Stomach (tissue), 9 donors: ENCODE results near the gene CRTC3. TPM values are rescaled to one million over a fixed set of nuclear protein-coding genes. Genes with fewer than 3 reads are reported as not detected.

ENCODE experiments used
- DNase-seq, 2 donors: peaks; one replicate each; pipeline versions ENCODE4 v3.0.0 to v3.0.0-alpha.2; 2013 to 2019
- H3K27ac ChIP-seq, 5 donors: fragments of 200-600 bp in 4 of 5; sonication (generic) in 4 of 5; one replicate each; pipeline ENCODE4 v1.5.1; 2013 to 2019; ENCODE audit warnings: mild to moderate bottlenecking in 1 of 5, moderate library complexity in 1 of 5
- H3K27me3 ChIP-seq, 3 donors: fragments of 200-600 bp; sonication (generic); one replicate each; pipeline ENCODE4 v1.5.1; 2017 to 2019; ENCODE audit warnings: mixed run types in 1 of 3
- H3K36me3 ChIP-seq, 4 donors: fragments of 200-600 bp; sonication (generic); 1 replicate in 3 of 4; 2 replicates in 1 of 4; pipeline ENCODE4 v1.5.1; 2016 to 2019
- H3K4me1 ChIP-seq, 4 donors: fragments of 200-600 bp; sonication (generic); one replicate each; pipeline ENCODE4 v1.5.1; 2016 to 2019
- H3K4me3 ChIP-seq, 4 donors: fragments of 200-600 bp; sonication (generic) in 3 of 4; one replicate each; pipeline ENCODE4 v1.5.1; 2016 to 2019; ENCODE audit warnings: mild to moderate bottlenecking in 1 of 4
- H3K9me3 ChIP-seq, 4 donors: fragments of 200-600 bp; sonication (generic); one replicate each; pipeline ENCODE4 v1.5.1; 2016 to 2019
- CTCF ChIP-seq, 7 experiments: fragments of 450-650 bp in 4 of 7; fragments of 200-600 bp in 3 of 7; sonication (generic) in 3 of 7; IDR thresholded peaks; one replicate each; pipeline ENCODE4 v1.5.1; 2016 to 2019; ENCODE audit warnings: antibody characterized with exemption in 7 of 7, control low read depth in 2 of 7, mild to moderate bottlenecking in 1 of 7
- EP300 ChIP-seq: sonication (generic); formaldehyde crosslinking; IDR thresholded peaks from one replicate; pipeline ENCODE4 v1.6.1; 2017; ENCODE audit warnings: antibody characterized with exemption
- POLR2A ChIP-seq, 4 donors: fragments of 450-650 bp; IDR thresholded peaks; one replicate each; pipeline ENCODE4 v1.6.1; 2016; ENCODE audit warnings: antibody characterized with exemption in 4 of 4, control low read depth in 2 of 4, mild to moderate bottlenecking in 1 of 4, moderate library complexity in 1 of 4
- POLR2AphosphoS5 ChIP-seq, 3 donors: sonication (generic); formaldehyde crosslinking; IDR thresholded peaks; one replicate each; pipeline ENCODE4 v1.6.1; 2016; ENCODE audit warnings: antibody characterized with exemption in 3 of 3
- WGBS, 5 donors: extraction: QIAGEN DNeasy Blood & Tissue Kit in 3 of 5; methylation state at CpG; one replicate each; pipeline versions ENCODE4 v1.1.5 to v1.1.7; 2013 to 2018; 5-methylcytosine and 5-hydroxymethylcytosine counted together
- intact Hi-C: fragments of 100-400 bp; cut with DNase I; formaldehyde crosslinking; loops from one replicate; pipeline ENCODE4 v1.15.1; 2023; ENCODE audit warnings: low total_unique reads
- polyA plus RNA-seq, 3 donors: library from polyadenylated mRNA; stranded (reverse); fragments of 200-250 nt; gene quantifications; one replicate each; pipeline ENCODE4 v1.2.3, GENCODE V29; 2013
- total RNA-seq, 5 donors: library from RNA; depleted of rRNA; stranded (reverse); fragments of >200 nt; gene quantifications; one replicate each; pipeline versions ENCODE4 v1.1.0 to v1.2.3, GENCODE V29; 2014 to 2016
- donor health status: healthy with polysubstance abuse.
- donor health status: Bipolar disorder and iron deficiency.
- donor health status: healthy.

The CRTC3 gene
- total and polyA plus RNA-seq, 8 donors: 8.2 to 47.7 (median 14.5) TPM

GRCh38 chr15:90683371-90683770 is 153.6 kb downstream of the CRTC3 start:
- H3K27ac ChIP-seq: no peak overlapping the region
- intact Hi-C loops: no loop called here
- H3K4me3 ChIP-seq: no peak overlapping the region
- DNase-seq: no peak
- WGBS, 5 donors: 77 to 88% (median 83%) methylated on average over 7 to 10 of the region's 10 CpGs
- no peak for TF ChIP-seq CTCF (IDR thresholded peaks at IDR 0.05)
- TF ChIP-seq POLR2A (IDR thresholded peaks at IDR 0.05): no peak
- H3K9me3 ChIP-seq: no peaks in the 10 kb centered on the region
- H3K4me1 ChIP-seq: peaks cover 0 to 8% (median 3%) of the 10 kb centered on the region in 4 donors
- H3K36me3 ChIP-seq: no peaks in the 10 kb centered on the region
- H3K27me3 ChIP-seq: no peaks in the 10 kb centered on the region

GRCh38 chr15:90683876-90684275 is 154.2 kb downstream of the CRTC3 start:
- Histone ChIP-seq H3K27ac (no peak overlapping the region), H3K27me3 (no peaks in the 10 kb centered on the region), H3K9me3 (peaks cover 0 to under 1% (median under 1%) of the 10 kb centered on the region in 4 donors), H3K4me3 (no peak overlapping the region), H3K36me3 (no peaks in the 10 kb centered on the region), H3K4me1 (peaks cover 0 to 8% (median 3%) of the 10 kb centered on the region in 4 donors)
- WGBS, 5 donors: 88 to 97% (median 94%) methylated on average over 4 of the region's 4 CpGs
- no peak for TF ChIP-seq POLR2AphosphoS5 (IDR thresholded peaks at IDR 0.05)
- TF ChIP-seq CTCF (IDR thresholded peaks at IDR 0.05): no peak
- TF ChIP-seq POLR2A (IDR thresholded peaks at IDR 0.05): no peak
- no peak for TF ChIP-seq EP300
- no peak for DNase-seq
- intact Hi-C loops: no loop called here

GRCh38 chr15:90684281-90684680 is 154.6 kb downstream of the CRTC3 start:
- Histone ChIP-seq H3K27ac (no peak overlapping the region), H3K36me3 (no peaks in the 10 kb centered on the region), H3K4me1 (peaks cover 0 to 8% (median 3%) of the 10 kb centered on the region in 4 donors), H3K9me3 (peaks cover 0 to 4% (median 4%) of the 10 kb centered on the region in 4 donors), H3K4me3 (no peak overlapping the region), H3K27me3 (no peaks in the 10 kb centered on the region)
- DNase-seq: no peak
- intact Hi-C loops: no loop called here
- 86 to 93% (median 92%) methylated on average over 5 of the region's 5 CpGs for WGBS, 5 donors
- TF ChIP-seq POLR2AphosphoS5 (IDR thresholded peaks at IDR 0.05) (no peak), EP300 (no peak), CTCF (IDR thresholded peaks at IDR 0.05) (no peak), POLR2A (IDR thresholded peaks at IDR 0.05) (no peak)

GRCh38 chr15:90685591-90686434 is 156.1 kb downstream of the CRTC3 start:
- peaks cover 0 to 5% (median 4%) of the 10 kb centered on the region in 4 donors for H3K9me3 ChIP-seq
- 73 to 83% (median 78%) methylated on average over 11 of the region's 11 CpGs for WGBS, 5 donors
- H3K27me3 ChIP-seq: no peaks in the 10 kb centered on the region
- no peak overlapping the region for H3K4me3 ChIP-seq
- H3K4me1 ChIP-seq: peaks cover 0 to 4% (median 2%) of the 10 kb centered on the region in 4 donors
- H3K36me3 ChIP-seq: no peaks in the 10 kb centered on the region
- TF ChIP-seq POLR2AphosphoS5 (IDR thresholded peaks at IDR 0.05) (no peak), CTCF (IDR thresholded peaks at IDR 0.05) (no peak), EP300 (no peak), POLR2A (IDR thresholded peaks at IDR 0.05) (no peak)
- intact Hi-C loops: no loop called here
- H3K27ac ChIP-seq: no peak overlapping the region
- DNase-seq: no peak
